A549 treated with GW870086 at 1 μM for 4 hours (cell line): Measurements from ENCODE around the gene SFXN3. TPM values are rescaled to one million over a fixed set of nuclear protein-coding genes. Genes with fewer than 3 reads are reported as not detected.

ENCODE experiments used
- total RNA-seq: library from RNA; stranded (reverse); fragments of 200-300 nt; extraction: Qiagen RNA extraction; gene quantifications from 5 replicates; pipeline ENCODE4 v1.2.3, GENCODE V29; 2022; ENCODE audit warnings: low read depth

SFXN3 gene, protein sequence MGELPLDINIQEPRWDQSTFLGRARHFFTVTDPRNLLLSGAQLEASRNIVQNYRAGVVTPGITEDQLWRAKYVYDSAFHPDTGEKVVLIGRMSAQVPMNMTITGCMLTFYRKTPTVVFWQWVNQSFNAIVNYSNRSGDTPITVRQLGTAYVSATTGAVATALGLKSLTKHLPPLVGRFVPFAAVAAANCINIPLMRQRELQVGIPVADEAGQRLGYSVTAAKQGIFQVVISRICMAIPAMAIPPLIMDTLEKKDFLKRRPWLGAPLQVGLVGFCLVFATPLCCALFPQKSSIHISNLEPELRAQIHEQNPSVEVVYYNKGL
- 38.1 to 53.5 TPM (median 47.1 TPM) in 5 replicates for total RNA-seq

DNA sequence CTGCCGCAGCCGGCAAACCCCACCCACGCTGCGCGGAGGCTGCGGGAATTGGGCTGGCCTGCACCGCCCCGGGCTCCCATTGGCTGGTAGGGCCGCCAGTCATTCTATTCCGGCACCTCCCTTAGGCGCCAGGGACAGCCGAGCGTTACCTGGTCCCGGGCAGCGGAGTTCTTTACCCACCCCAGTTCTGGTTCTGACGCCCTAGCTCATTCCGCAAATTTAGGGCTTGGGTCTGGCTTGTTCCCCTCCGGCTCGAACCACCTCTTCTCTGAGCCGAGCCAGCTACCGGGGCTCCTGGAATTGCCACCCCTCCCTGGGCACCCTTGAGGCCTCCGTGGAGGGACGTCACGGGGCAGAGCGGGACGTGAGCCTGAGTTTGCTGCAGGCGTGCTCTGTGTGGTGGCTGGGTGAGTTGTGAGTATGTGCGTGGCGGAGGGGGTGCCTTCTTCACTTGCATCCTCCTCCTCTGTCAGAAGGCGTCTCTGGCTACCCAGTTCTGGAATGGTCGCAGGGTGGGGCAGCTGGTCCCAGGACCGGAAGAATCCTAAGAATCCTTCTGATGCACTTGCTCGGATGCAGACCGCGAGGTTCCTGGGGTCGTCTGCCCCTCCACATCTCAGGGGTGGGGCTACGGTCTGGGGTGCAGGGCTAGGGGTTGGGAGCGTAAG, at the start of gene SFXN3, which contains the start of gene PDZD7:
Gene SFXN3 (plus strand): TSS at position 107 of the 668 bp plus-strand sequence. CDS start 3,461 bp downstream, outside the sequence.
Gene PDZD7 (minus strand): TSS at position 2 of the 668 bp plus-strand sequence. CDS start 910 bp downstream, outside the sequence.

DNA sequence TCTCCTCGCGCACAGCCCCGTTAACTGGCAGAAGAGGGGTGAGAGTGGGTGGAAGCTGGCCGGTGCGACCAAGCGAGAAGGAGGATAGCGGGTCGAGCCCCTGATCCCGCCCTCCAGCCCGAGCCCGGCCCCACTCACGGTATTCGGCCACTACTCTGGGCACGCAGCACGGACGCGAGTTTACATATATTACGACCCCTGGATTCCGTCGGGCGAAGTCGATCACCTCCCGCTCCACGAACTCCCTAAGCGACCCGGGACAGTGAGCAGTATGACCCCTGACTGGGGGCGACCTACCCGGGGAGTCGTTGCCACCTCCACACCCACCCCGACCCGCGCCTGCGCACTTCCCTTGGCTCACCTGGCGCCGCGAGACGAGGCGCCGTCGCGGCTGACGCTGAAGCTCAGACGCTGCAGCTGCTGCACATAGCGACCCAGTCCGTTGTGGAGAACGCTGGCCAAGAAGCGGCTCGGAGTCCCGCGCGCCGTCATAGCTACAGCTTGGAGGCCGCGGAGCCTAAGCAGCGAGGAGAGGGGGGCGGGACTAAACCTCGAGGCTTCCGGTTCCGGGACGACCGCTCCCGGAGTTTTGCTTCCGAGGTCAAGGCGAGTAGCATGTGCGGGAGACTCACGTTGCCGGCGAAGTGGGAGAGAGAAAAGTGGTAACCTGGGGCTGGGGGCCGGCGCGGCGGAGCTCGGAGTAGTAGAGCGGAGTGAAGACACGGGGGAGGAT, 43.9 kb upstream of the SFXN3 start, which contains the start of the genes MRPL43 and TWNK:
Gene MRPL43 (minus strand): TSS at position 546 of the 733 bp plus-strand sequence. CDS start 54 bp downstream, at position 492.
Gene TWNK (plus strand): TSS at position 592 of the 733 bp plus-strand sequence. CDS start 668 bp downstream, outside the sequence.

DNA sequence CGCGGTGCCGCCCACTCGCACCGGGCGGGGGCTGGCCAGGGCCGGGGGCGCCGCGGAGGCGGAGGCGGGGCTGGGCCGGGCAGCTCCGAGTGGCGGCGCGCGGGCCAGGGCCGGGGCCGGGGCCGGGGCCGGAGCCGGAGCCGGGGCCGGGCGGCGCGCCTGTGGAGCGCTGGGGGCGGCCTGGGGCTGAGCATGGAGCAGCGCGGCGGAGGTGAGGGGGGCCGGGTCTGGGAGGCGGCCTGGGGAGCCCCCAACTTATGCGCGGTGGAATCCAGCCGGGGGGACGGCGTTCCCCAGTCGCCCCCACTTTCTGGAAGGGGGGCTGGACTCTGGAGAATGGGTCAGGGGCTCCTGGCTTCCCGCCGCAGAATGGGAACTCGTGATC, 31.3 kb upstream of the SFXN3 start, which contains the start of gene LZTS2:
Gene LZTS2 (plus strand): TSS at position 67 of the 385 bp plus-strand sequence. CDS start 2,731 bp downstream, outside the sequence.

DNA sequence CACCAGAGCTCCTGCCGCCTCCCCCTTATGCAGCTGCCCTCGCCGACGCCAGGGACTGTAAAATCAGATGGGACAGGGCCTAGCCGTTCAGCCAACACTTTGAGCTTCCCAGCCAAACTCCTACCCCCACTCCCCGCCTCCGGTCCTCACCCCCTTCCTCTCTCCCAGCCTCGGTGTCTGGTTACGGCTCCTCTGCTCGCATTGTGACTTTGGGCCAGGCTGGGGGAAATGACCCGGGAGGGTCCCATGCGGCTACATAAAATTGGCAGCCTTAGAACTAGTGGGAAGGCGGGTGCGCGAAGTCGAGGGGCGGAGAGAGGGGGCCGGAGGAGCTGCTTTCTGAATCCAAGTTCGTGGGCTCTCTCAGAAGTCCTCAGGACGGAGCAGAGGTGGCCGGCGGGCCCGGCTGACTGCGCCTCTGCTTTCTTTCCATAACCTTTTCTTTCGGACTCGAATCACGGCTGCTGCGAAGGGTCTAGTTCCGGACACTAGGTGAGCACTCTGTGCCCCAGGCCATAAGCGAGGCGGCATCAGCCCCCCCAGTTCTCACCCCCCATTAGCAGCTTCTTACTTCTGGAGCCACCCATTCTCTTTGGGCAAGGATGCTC, 30.7 kb downstream of the SFXN3 start, which contains the start of gene KAZALD1:
Gene KAZALD1 (plus strand): TSS at position 366 of the 608 bp plus-strand sequence. CDS start 604 bp downstream, outside the sequence.

Other genes starting within 250 kb of the SFXN3 start
- gene SLF2, start 118.3 kb upstream of the SFXN3 start, total RNA-seq, result 8.2 to 10.2 TPM (median 8.7 TPM) in 5 replicates
- 7.5 to 9.3 TPM (median 8.7 TPM) in 5 replicates for gene SEMA4G, start 61.7 kb upstream of the SFXN3 start, total RNA-seq
- 77.2 to 98.6 TPM (median 93.0 TPM) in 5 replicates for gene MRPL43, start 43.7 kb upstream of the SFXN3 start, total RNA-seq
- gene TWNK, start 43.7 kb upstream of the SFXN3 start, total RNA-seq, result 38.5 to 44.7 TPM (median 39.8 TPM) in 5 replicates
- 29.2 to 46.6 TPM (median 42.6 TPM) in 5 replicates for gene LZTS2, start 31.4 kb upstream of the SFXN3 start, total RNA-seq
- gene PDZD7, start 105 bp upstream of the SFXN3 start, total RNA-seq, result 0.67 to 1.3 TPM (median 0.90 TPM) in 5 replicates
- 2.3 to 3.1 TPM (median 2.8 TPM) in 5 replicates for gene KAZALD1, start 30.8 kb downstream of the SFXN3 start, total RNA-seq
- not detected in 5 replicates for gene TLX1, start 100.1 kb downstream of the SFXN3 start, total RNA-seq
- gene LBX1, start 198.2 kb downstream of the SFXN3 start, total RNA-seq, result not detected in 5 replicates